GM19025 (cell line): ENCODE data around the gene TGFBR2.
"Not testable (repeated sequence)": the region's sequence is repeated elsewhere in the genome, so short reads cannot be mapped to it uniquely, and the experiment has no call there.

Source experiments
- ATAC-seq: cut with Tn5 transposase; IDR thresholded peaks from one replicate; pipeline ENCODE4 v1.9.1; 2021; ENCODE audit warnings: mild to moderate bottlenecking, low read depth, moderate library complexity; ENCODE audit not compliant: unreplicated experiment

Gene TGFBR2

GRCh38 chr3:30654269-30654668, 47.9 kb downstream of the TGFBR2 start:
- ATAC-seq: no peak

- no peak for ATAC-seq
Observed at GRCh38 chr3:30655187-30655812, 48.9 kb downstream of the TGFBR2 start.

GRCh38 chr3:30656624-30657141, 50.3 kb downstream of the TGFBR2 start:
- ATAC-seq: no peak

GRCh38 chr3:30657914-30658313, 51.5 kb downstream of the TGFBR2 start:
- peak; percentile 5 for ATAC-seq

- ATAC-seq: peak; percentile 84
Observed at GRCh38 chr3:30658328-30659052, 52.1 kb downstream of the TGFBR2 start.

- ATAC-seq: no peak
Observed at GRCh38 chr3:30659270-30660130, 53.1 kb downstream of the TGFBR2 start.

GRCh38 chr3:30660136-30660535, 53.7 kb downstream of the TGFBR2 start:
- ATAC-seq: no peak

- no peak for ATAC-seq
Observed at GRCh38 chr3:30660656-30661055, 54.3 kb downstream of the TGFBR2 start.

GRCh38 chr3:30661098-30661873, 54.9 kb downstream of the TGFBR2 start:
- ATAC-seq: no peak

GRCh38 chr3:30662836-30663235, 56.4 kb downstream of the TGFBR2 start:
- ATAC-seq: no peak

GRCh38 chr3:30663533-30664241, 57.3 kb downstream of the TGFBR2 start:
- no peak for ATAC-seq

GRCh38 chr3:30664459-30664858, 58.1 kb downstream of the TGFBR2 start:
- no peak for ATAC-seq

GRCh38 chr3:30664884-30665283, 58.5 kb downstream of the TGFBR2 start:
- ATAC-seq: no peak

- ATAC-seq: no peak
Observed at GRCh38 chr3:30665539-30665938, 59.1 kb downstream of the TGFBR2 start.

GRCh38 chr3:30666572-30667279, 60.3 kb downstream of the TGFBR2 start:
- ATAC-seq: no peak

- ATAC-seq: no peak
Observed at GRCh38 chr3:30667280-30667651, 60.9 kb downstream of the TGFBR2 start.

- ATAC-seq: no peak
Observed at GRCh38 chr3:30668051-30668609, 61.7 kb downstream of the TGFBR2 start.

- not testable (repeated sequence) for ATAC-seq
Observed at GRCh38 chr3:30669360-30669934, 63.0 kb downstream of the TGFBR2 start.
